GM19463 (cell line): ENCODE measurements around the gene CEACAM3.
"Not testable (repeated sequence)": the region's sequence is repeated elsewhere in the genome, so short reads cannot be mapped to it uniquely, and the experiment has no call there.

ENCODE experiments used
- ATAC-seq: cut with Tn5 transposase; IDR thresholded peaks from one replicate; pipeline ENCODE4 v1.9.1; 2021; ENCODE audit warnings: mild to moderate bottlenecking, moderate library complexity; ENCODE audit not compliant: unreplicated experiment

Gene CEACAM3

DNA sequence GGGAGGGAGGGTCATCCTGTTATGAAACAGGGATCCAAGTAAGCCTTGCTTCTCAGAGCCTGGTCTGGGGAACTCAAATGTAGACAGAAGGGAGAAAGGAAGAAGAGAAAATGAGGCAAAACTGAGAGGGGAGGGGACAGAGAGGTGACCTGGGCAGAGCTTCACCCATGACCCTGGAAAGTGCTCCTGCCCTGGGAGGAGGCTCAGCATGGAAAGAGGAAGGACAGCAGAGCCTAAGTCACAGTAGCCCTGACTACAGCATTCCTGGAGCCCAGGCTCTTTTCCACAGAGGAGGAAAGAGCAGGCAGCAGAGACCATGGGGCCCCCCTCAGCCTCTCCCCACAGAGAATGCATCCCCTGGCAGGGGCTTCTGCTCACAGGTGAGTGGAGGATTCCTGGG lies at the start of gene CEACAM3:
Gene CEACAM3, plus strand, starts transcription at position 226 of the 400 bp plus-strand sequence. Its CDS starts 91 bp downstream, at position 317.
- ATAC-seq: no peak

DNA sequence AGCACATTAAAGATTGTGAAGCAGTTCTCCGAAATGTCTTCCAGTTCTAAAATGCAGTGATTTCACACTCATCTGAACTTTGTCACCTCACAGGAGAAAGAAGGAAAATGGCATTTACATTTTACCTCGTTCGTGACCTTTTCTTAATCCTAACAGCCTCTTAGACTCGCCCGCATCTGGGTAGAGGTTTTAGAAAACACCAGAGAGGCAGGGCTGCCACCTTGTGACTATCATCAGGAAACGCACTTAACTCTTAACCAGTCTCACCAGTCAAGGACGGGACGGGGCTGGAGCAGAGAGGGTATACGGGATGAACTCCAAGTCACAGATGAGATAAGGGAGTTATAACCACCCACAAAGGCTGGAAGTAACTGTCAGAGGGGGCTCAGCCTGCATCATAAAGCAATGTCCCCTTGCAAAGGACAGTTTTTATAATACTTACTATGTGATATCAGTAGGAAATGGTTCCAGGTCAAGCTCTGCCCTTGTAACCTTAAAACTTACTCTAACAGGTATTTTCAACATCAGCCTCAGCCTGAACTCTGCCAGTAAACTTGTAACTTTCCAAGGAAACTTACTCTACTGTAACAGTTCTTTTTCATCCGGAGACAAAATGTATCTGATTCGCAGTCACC lies 49.7 kb upstream of the CEACAM3 start:
- no peak for ATAC-seq

- no peak for ATAC-seq
These were observed 48.4 kb upstream of the CEACAM3 start for GRCh38 chr19:41748012-41748411.

DNA sequence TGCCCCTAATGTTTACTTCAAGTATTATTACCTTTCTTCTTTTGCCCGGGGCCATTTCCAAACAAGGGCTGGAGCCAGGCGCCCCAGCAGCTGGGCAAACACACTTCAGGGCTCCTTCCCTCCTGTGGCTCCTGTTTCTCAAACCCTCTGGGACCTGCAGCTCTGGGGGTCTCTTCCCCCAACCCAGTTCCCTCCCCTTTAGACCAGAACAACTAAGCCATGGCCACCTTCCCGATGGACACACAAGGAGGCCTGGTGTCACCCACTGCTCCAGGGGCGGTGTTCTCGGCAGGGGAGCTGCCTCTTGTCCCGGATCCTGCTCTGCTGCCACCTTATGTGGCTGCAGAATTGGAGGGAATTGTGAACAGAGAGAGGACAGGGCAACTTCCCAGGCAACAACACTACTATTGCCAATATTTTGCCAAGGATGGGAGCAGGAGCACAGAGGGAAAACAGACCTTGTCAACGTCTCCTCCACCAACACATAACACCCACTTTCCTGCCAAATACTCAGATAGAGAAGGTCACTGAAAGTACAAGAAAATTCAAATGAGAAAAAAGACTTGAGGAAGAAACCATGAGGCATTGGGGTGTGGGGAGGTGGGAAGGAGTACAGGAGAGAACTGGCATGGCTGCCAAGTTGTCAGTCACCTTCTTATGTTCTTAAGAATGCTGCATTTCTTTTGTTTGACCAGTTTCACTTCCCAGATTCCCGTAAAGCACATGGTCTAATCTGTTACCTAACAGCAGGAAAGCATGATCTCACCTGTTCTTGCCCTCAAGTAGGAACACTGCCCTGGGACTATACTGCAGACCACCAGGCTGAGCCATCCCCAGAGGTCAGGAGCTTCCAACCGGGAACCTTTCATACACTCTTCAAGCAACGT lies 45.9 kb upstream of the CEACAM3 start:
- ATAC-seq: not testable (repeated sequence)

- ATAC-seq: no peak
These were observed 43.2 kb upstream of the CEACAM3 start for GRCh38 chr19:41753159-41753558.

DNA sequence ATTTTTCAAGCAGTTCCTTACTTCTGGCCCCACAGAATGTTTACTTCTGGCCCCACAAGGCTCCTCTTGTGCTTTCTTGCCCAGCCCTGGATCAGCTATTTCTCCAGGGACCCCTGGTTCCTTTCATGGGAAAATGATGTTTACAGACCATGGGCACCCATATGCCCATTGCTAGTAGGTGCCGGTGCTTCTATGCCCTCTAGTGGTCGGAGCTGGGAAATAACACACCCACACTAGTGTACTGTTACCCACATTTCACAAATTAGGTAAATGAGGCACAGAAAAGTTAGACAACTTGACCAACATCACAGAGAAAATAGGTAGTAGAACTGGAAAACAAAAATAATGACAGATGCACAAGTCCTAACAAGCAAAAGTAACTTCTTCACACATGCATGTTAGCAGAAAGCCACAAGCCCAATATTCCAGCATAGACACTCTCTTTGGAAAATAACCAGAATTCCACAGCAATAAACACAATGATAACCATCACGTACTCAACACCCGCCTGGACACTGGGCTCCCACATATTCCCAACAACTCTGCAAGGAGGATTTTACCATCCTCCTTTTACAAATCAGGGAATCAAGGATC lies 42.4 kb upstream of the CEACAM3 start:
- no peak for ATAC-seq

DNA sequence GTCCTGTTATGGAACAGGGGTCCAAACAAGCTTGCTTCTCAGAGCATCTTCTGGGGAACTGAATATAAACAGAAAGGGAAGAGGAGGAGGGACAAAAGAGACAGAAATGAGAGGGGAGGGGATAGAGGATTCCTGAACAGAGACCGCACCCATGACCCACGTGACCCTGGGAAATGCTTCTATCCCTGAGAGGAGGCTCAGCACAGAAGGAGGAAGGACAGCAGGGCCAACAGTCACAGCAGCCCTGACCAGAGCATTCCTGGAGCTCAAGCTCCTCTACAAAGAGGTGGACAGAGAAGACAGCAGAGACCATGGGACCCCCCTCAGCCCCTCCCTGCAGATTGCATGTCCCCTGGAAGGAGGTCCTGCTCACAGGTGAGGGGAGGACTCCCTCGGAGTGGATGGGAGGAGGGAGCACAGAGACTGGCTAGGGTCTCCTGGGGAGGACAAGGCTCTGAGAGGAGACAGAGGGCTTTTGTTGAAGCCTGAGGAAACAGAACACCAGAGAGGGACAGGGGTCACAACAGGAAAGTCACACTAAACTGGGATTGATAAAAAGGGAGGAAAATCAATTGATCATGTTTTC lies 41.0 kb upstream of the CEACAM3 start, which contains the start of gene CEACAM6:
Gene CEACAM6, plus strand, starts transcription at position 203 of the 586 bp plus-strand sequence. Its CDS starts 109 bp downstream, at position 312.
- no peak for ATAC-seq

GRCh38 chr19:41758846-41759245 lies 37.5 kb upstream of the CEACAM3 start:
- ATAC-seq: no peak

DNA sequence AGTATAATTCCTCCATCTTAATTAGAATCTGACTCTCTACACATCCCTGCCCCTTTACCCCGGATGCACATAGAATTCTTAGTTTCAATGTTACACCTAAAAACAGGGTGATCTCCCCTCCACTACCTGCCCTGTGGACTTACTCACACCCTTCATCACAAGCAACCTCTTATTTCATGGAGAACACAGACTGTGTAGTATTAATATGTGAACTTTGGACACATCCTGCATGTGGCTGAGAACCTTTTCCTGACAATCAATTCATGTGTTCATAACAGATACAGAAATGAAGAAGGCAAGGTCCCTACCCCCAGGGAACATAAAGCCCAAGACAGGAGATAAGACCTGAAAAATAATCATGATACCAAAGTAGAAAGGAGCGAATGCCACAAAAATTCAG lies 29.3 kb upstream of the CEACAM3 start:
- ATAC-seq: no peak

- ATAC-seq: not testable (repeated sequence)
These were observed 28.3 kb upstream of the CEACAM3 start for GRCh38 chr19:41768105-41768504.

- ATAC-seq: no peak
These were observed 26.8 kb upstream of the CEACAM3 start for GRCh38 chr19:41769608-41770007.

- ATAC-seq: no peak
These were observed 25.0 kb upstream of the CEACAM3 start for GRCh38 chr19:41771410-41771809.

DNA sequence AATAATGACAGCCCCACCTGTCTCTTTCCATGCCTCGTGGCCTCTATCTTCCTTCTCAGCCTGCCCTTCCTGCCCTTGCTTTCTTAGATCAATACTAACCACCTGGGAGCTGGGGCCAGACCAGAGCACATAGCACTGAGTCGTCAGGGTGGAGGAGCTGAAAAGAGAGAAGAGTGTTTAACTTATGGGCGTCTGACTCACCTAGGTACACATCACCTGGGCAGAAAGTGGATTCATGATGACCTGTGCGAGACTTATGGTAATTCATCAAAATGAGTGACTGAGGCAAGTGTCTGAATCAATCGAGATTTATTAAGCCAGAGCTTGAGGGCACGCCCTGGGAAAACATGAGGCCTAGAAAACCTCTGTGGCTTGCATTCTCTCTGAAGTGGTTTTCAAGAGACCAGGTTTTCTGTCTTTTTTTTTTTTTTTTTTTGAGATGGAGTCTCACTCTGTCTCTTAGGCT lies 21.8 kb upstream of the CEACAM3 start:
- ATAC-seq: no peak

- ATAC-seq: no peak
These were observed 19.7 kb upstream of the CEACAM3 start for GRCh38 chr19:41776700-41777099.

GRCh38 chr19:41783612-41784011 lies 12.8 kb upstream of the CEACAM3 start:
- no peak for ATAC-seq

DNA sequence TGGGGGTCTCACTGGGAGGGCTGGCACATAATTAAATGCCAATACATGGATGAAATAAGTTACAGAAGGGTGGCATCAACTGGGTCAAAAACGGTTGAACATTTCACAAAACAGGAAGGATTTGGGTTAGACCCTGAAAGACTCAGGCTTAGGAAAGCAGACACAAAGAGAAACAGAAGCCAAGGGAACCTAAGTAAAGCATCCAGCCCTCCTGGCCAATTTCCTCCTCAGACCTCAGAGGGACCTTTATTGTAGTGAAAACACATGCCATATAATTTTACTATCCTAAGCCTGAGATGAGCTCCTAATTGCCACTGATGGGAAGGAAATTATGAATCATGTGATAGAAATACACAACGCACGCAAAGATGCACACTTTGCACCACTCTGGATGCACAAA lies 12.1 kb upstream of the CEACAM3 start:
- ATAC-seq: no peak

DNA sequence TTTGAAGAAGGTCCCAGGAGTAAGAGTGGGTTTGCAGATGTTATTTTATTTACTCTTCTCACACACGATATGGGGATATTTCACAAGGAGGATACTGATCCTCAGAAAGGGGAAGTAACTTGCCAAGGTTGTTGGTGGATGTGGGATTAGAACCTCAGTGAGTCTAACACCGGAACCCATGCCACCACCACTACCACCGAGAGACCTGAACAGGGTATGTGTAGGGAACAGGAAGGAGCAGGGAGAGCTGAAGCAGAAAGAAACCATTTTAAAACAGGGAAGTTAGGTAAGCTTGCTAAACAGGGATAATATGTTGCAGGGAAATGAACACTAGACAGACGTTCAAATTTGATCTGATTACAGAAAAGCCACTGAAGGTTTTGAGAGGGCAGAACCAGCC lies 11.6 kb upstream of the CEACAM3 start:
- no peak for ATAC-seq

DNA sequence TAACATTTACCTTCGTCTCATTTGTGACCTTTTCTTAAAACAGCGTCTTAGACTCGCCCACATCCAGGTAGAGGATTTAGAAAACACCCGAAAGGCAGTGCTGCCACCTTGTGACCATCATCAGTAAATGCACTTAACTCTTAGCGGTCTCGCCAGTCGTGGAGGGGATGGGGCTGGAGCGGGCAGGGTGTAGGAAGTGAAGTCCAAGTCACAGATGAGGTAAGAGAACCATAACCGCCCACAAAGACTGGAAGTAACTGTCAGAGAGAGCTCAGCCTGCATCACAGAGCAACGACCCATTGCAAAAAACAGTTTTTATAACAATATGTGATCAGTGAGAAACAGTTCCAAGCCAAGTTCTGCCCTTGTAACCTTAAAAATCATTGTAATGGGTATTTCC lies 10.7 kb upstream of the CEACAM3 start:
- ATAC-seq: no peak

GRCh38 chr19:41787055-41787454 lies 9.3 kb upstream of the CEACAM3 start:
- no peak for ATAC-seq

DNA sequence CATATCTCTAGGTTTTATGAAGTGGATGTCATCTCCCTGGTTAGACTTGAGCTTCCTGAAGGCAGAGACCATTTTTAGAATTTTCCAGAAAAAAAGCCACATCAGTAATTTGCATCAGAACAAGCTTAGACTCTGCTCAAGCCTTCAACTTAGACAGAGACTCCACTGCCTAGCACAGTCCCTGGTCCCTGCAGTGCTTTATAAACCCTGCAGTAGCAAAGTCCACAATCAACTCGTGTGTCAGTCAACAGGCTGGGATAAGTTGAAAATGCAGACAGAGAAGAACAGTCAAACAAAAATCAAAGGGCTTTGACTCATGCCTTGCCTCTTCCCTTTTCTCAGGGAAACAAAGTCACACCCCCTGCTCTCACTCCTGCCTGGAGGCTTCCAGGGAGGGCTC lies 7.9 kb upstream of the CEACAM3 start:
- ATAC-seq: not testable (repeated sequence)

GRCh38 chr19:41789053-41789452 lies 7.3 kb upstream of the CEACAM3 start:
- ATAC-seq: not testable (repeated sequence)
